GM12878 (cell line): Measurements from ENCODE around the gene ZNF304. TPM values are rescaled to one million over a fixed set of nuclear protein-coding genes. Genes with fewer than 3 reads are reported as not detected.

Experiments
- BHLHE40 ChIP-seq, 2 experiments: fragments of 450-650 bp in 1 of 2; IDR thresholded peaks; 2 replicates each; pipeline ENCODE4 v1.6.1; 2011 to 2017; ENCODE audit warnings: low read depth in 2 of 2, borderline replicate concordance in 1 of 2, improper control_type of control experiment in 1 of 2, low read length in 1 of 2, mild to moderate bottlenecking in 1 of 2
- POU2F2 ChIP-seq: IDR thresholded peaks from 3 replicates; pipeline ENCODE4 v1.6.1; 2011; ENCODE audit warnings: low read depth, mild to moderate bottlenecking, low read length, borderline replicate concordance
- TAF1 ChIP-seq: IDR thresholded peaks from 2 replicates; pipeline ENCODE4 v1.6.1; 2011; ENCODE audit warnings: mild to moderate bottlenecking, low read depth, low read length, borderline replicate concordance
- polyA plus RNA-seq, 11 experiments: library from polyadenylated mRNA; depleted of rRNA in 4 of 11; unstranded in 6 of 11; stranded (reverse) in 5 of 11; fragments of >200 nt; fragmentation: Nextera tagmentation in 4 of 11; fragmentation: Illumina TruSeq in 1 of 11; extraction: Ambion mirVana in 4 of 11; extraction: Trizol in 1 of 11; gene quantifications; 1 replicate in 1 of 11; 2 replicates in 10 of 11; pipeline versions ENCODE4 v1.2.1 to v1.2.3, GENCODE V29; 2011 to 2016; ENCODE audit warnings: inconsistent platforms in 2 of 11, missing spikeins in 2 of 11, low read depth in 1 of 11
- total RNA-seq, 4 experiments: library from RNA; depleted of rRNA in 3 of 4; stranded (reverse); fragments of >200 nt in 3 of 4; fragmentation: Illumina TruSeq in 1 of 4; extraction: Trizol in 1 of 4; gene quantifications; 2 replicates each; pipeline versions ENCODE4 v1.2.1 to v1.2.3, GENCODE V29; 2013 to 2021
- TF ChIP-seq, protein P1 (sequence below): fragments of 150-350 bp; IDR thresholded peaks from 2 replicates; pipeline ENCODE4 v1.6.1; 2016; ENCODE audit warnings: low read depth, low read length
- TF ChIP-seq, protein P2 (sequence below): fragments of 450-650 bp; IDR thresholded peaks from 2 replicates; pipeline ENCODE4 v1.6.1; 2017; ENCODE audit warnings: mild to moderate bottlenecking, moderate library complexity

ZNF304 gene
- total and polyA plus RNA-seq, 10 of the 15 experiments (the other 5 are each of a cell fraction or from before 2014, with no cell fraction given), result 1.1 to 11.6 (median 6.9) TPM

- TF ChIP-seq, protein P1, sequence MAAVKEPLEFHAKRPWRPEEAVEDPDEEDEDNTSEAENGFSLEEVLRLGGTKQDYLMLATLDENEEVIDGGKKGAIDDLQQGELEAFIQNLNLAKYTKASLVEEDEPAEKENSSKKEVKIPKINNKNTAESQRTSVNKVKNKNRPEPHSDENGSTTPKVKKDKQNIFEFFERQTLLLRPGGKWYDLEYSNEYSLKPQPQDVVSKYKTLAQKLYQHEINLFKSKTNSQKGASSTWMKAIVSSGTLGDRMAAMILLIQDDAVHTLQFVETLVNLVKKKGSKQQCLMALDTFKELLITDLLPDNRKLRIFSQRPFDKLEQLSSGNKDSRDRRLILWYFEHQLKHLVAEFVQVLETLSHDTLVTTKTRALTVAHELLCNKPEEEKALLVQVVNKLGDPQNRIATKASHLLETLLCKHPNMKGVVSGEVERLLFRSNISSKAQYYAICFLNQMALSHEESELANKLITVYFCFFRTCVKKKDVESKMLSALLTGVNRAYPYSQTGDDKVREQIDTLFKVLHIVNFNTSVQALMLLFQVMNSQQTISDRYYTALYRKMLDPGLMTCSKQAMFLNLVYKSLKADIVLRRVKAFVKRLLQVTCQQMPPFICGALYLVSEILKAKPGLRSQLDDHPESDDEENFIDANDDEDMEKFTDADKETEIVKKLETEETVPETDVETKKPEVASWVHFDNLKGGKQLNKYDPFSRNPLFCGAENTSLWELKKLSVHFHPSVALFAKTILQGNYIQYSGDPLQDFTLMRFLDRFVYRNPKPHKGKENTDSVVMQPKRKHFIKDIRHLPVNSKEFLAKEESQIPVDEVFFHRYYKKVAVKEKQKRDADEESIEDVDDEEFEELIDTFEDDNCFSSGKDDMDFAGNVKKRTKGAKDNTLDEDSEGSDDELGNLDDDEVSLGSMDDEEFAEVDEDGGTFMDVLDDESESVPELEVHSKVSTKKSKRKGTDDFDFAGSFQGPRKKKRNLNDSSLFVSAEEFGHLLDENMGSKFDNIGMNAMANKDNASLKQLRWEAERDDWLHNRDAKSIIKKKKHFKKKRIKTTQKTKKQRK, result peak; percentile 32
- TF ChIP-seq TAF1, result peak; percentile 82; the same call in 1 of the 2 replicates
- TF ChIP-seq POU2F2, result peak; percentile 60; the same call in 2 of the 3 replicates
- TF ChIP-seq BHLHE40 (IDR thresholded peaks at IDR 0.05; ENCODE audit: borderline replicate concordance in 1 of 2, low read depth in 2 of 2, low read length in 1 of 2), result peak in 1 of 2 experiments; percentile 78; a peak in 2 of 4 replicates
- TF ChIP-seq, protein P2, sequence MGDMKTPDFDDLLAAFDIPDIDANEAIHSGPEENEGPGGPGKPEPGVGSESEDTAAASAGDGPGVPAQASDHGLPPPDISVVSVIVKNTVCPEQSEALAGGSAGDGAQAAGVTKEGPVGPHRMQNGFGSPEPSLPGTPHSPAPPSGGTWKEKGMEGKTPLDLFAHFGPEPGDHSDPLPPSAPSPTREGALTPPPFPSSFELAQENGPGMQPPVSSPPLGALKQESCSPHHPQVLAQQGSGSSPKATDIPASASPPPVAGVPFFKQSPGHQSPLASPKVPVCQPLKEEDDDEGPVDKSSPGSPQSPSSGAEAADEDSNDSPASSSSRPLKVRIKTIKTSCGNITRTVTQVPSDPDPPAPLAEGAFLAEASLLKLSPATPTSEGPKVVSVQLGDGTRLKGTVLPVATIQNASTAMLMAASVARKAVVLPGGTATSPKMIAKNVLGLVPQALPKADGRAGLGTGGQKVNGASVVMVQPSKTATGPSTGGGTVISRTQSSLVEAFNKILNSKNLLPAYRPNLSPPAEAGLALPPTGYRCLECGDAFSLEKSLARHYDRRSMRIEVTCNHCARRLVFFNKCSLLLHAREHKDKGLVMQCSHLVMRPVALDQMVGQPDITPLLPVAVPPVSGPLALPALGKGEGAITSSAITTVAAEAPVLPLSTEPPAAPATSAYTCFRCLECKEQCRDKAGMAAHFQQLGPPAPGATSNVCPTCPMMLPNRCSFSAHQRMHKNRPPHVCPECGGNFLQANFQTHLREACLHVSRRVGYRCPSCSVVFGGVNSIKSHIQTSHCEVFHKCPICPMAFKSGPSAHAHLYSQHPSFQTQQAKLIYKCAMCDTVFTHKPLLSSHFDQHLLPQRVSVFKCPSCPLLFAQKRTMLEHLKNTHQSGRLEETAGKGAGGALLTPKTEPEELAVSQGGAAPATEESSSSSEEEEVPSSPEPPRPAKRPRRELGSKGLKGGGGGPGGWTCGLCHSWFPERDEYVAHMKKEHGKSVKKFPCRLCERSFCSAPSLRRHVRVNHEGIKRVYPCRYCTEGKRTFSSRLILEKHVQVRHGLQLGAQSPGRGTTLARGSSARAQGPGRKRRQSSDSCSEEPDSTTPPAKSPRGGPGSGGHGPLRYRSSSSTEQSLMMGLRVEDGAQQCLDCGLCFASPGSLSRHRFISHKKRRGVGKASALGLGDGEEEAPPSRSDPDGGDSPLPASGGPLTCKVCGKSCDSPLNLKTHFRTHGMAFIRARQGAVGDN, result peak; percentile 42
Observed at GRCh38 chr19:57320180-57321084, 30.6 kb upstream of the ZNF304 start, which contains the start of gene ZNF543 (continued).
